B cell (primary cell): ENCODE data around the gene KSR1. TPM values are rescaled to one million over a fixed set of nuclear protein-coding genes. Genes with fewer than 3 reads are reported as not detected.

Source experiments
- ATAC-seq: fragments of 200-7000 bp; cut with Tn5 transposase; one replicate; pipeline ENCODE4 v1.10.0; 2021; ENCODE audit warnings: low read depth, mild to moderate bottlenecking, moderate number of reproducible peaks, moderate library complexity
- CTCF ChIA-PET: fragments of 350-600 bp; sonication (Branson Sonifier 250); formaldehyde crosslinking; loops from one replicate; lab custom pipeline; 2021; ENCODE audit warnings: antibody characterized with exemption, inconsistent platforms; lab: Charles Lee
- POLR2A ChIA-PET: fragments of 350-600 bp; sonication (Branson Sonifier 250); formaldehyde crosslinking; loops from one replicate; lab custom pipeline; 2021; ENCODE audit warnings: antibody characterized with exemption; lab: Charles Lee
- DNase-seq: peaks from one replicate; pipeline ENCODE4 v3.0.0; 2013
- H2AFZ ChIP-seq: 2 replicates; pipeline ENCODE4 v1.6.1; 2012; ENCODE audit warnings: mild to moderate bottlenecking, low read depth, low read length; ENCODE audit not compliant: insufficient read depth, poor library complexity, severe bottlenecking
- H3K27ac ChIP-seq, 2 donors: 1 replicate in 1 of 2; 2 replicates in 1 of 2; pipeline ENCODE4 v1.5.1; 2012 to 2013; ENCODE audit warnings: low read length in 2 of 2, mild to moderate bottlenecking in 2 of 2, moderate library complexity in 1 of 2
- H3K27me3 ChIP-seq, 4 experiments: fragments of 200-600 bp in 1 of 4; sonication (generic) in 1 of 4; replicated peaks in 1 of 4; 1 replicate in 2 of 4; 2 replicates in 2 of 4; pipeline versions ENCODE4 v1.6.1 to v1.7.0; 2013 to 2016; ENCODE audit warnings: low read length in 3 of 4, mild to moderate bottlenecking in 2 of 4, mixed read lengths in 1 of 4, moderate library complexity in 1 of 4; ENCODE audit not compliant: insufficient read depth in 4 of 4, control insufficient read depth in 3 of 4; ENCODE audit errors: control extremely low read depth in 1 of 4
- H3K36me3 ChIP-seq, 2 experiments: replicated peaks in 1 of 2; 1 replicate in 1 of 2; 2 replicates in 1 of 2; pipeline versions ENCODE4 v1.6.1 to v1.7.1; 2013; ENCODE audit warnings: low read length in 1 of 2; ENCODE audit not compliant: insufficient read depth in 2 of 2, control insufficient read depth in 1 of 2; ENCODE audit errors: control extremely low read depth in 1 of 2, extremely low read depth in 1 of 2
- H3K4me1 ChIP-seq, 2 donors: fragments of 200-600 bp in 1 of 2; sonication (generic) in 1 of 2; 1 replicate in 1 of 2; 2 replicates in 1 of 2; pipeline versions ENCODE4 v1.5.1 to v1.6.1; 2013 to 2017; ENCODE audit warnings: low read length in 2 of 2; ENCODE audit not compliant: control insufficient read depth in 2 of 2, insufficient read depth in 2 of 2
- H3K4me2 ChIP-seq: replicated peaks from 2 replicates; pipeline ENCODE3; 2012; ENCODE audit warnings: mild to moderate bottlenecking, low read depth, low read length; ENCODE audit not compliant: poor library complexity, severe bottlenecking
- H3K4me3 ChIP-seq, 5 experiments: fragments of 200-600 bp in 1 of 5; sonication (generic) in 1 of 5; 1 replicate in 3 of 5; 2 replicates in 2 of 5; pipeline versions ENCODE4 v1.5.1 to v1.7.0; 2011 to 2016; ENCODE audit warnings: low read length in 4 of 5, mild to moderate bottlenecking in 4 of 5, low read depth in 2 of 5, control low read depth in 1 of 5, moderate library complexity in 1 of 5; ENCODE audit not compliant: insufficient read depth in 1 of 5; ENCODE audit errors: control extremely low read depth in 1 of 5, extremely low read depth in 1 of 5
- H3K79me2 ChIP-seq: fragments of 200-600 bp; sonication (generic); one replicate; pipeline ENCODE4 v1.6.0; 2016; ENCODE audit warnings: low read length; ENCODE audit not compliant: control insufficient read depth, insufficient read depth
- H3K9ac ChIP-seq: fragments of 200-600 bp; sonication (generic); 2 replicates; pipeline ENCODE4 v1.6.1; 2017; ENCODE audit warnings: mild to moderate bottlenecking, low read length, moderate library complexity
- H3K9me3 ChIP-seq, 3 donors: one replicate each; pipeline versions ENCODE4 v1.6.1 to v1.7.1; 2013; ENCODE audit warnings: low read length in 2 of 3; ENCODE audit not compliant: control insufficient read depth in 2 of 3, insufficient read depth in 1 of 3; ENCODE audit errors: control extremely low read depth in 1 of 3
- H4K20me1 ChIP-seq: 2 replicates; pipeline ENCODE4 v1.6.0; 2012; ENCODE audit warnings: mild to moderate bottlenecking, low read length; ENCODE audit not compliant: insufficient read depth, control insufficient read depth, poor library complexity, severe bottlenecking
- H3K27ac Mint-ChIP-seq: one replicate; pipeline ENCODE4 v1.8.0; 2021; ENCODE audit warnings: mixed read lengths
- H3K27me3 Mint-ChIP-seq: one replicate; pipeline ENCODE4 v1.8.0; 2021; ENCODE audit warnings: mixed read lengths
- H3K4me1 Mint-ChIP-seq: one replicate; pipeline ENCODE4 v1.8.0; 2021; ENCODE audit warnings: mixed read lengths
- H3K4me3 Mint-ChIP-seq: one replicate; pipeline ENCODE4 v1.8.0; 2021; ENCODE audit warnings: mixed read lengths
- H3K9me3 Mint-ChIP-seq: one replicate; pipeline ENCODE4 v1.8.0; 2022; ENCODE audit warnings: mixed read lengths; ENCODE audit not compliant: insufficient read depth
- CTCF ChIP-seq: fragments of 200-600 bp; IDR thresholded peaks from one replicate; pipeline ENCODE4 v1.8.0; 2022; ENCODE audit warnings: antibody characterized with exemption, mild to moderate bottlenecking
- EZH2 ChIP-seq: IDR thresholded peaks from 2 replicates; pipeline ENCODE4 v1.6.1; 2012; ENCODE audit warnings: borderline replicate concordance, low read depth, mild to moderate bottlenecking, moderate library complexity, low read length; ENCODE audit not compliant: insufficient read depth, poor library complexity, severe bottlenecking
- WGBS: methylation state at CpG from one replicate; pipeline ENCODE4 v1.1.5; 2013; ENCODE audit warnings: missing lambda C conversion rate; ENCODE audit not compliant: insufficient coverage; 5-methylcytosine and 5-hydroxymethylcytosine counted together
- intact Hi-C: fragments of 100-400 bp; cut with micrococcal nuclease; formaldehyde crosslinking; loops from one replicate; pipeline ENCODE4 v1.10.0; 2022
- polyA plus RNA-seq: library from polyadenylated mRNA; depleted of rRNA; stranded (reverse); fragments of >200 nt; gene quantifications from 2 replicates; pipeline ENCODE4 v1.2.3, GENCODE V29; 2012
- total RNA-seq, 2 donors: library from RNA; stranded (reverse); fragments of 120-200 nt in 1 of 2; gene quantifications; 1 replicate in 1 of 2; 2 replicates in 1 of 2; pipeline versions ENCODE4 v1.2.3 to v1.2.4, GENCODE V29; 2013 to 2022

KSR1 gene
- total and polyA plus RNA-seq, 2 donors (not counting 1 experiment from before 2014, with no cell fraction given) = 27.5 to 85.6 TPM

- H3K4me3 Mint-ChIP-seq = no peak overlapping the region
- H3K4me3 ChIP-seq = no peak overlapping the region
- no peaks in the 10 kb centered on the region for H3K9me3 Mint-ChIP-seq
- H3K9ac ChIP-seq = no peak overlapping the region
- no peak for TF ChIP-seq EZH2
- no peak for TF ChIP-seq CTCF
- H3K4me1 ChIP-seq = peaks cover 2% of the 10 kb centered on the region in 2 donors
- H3K4me1 Mint-ChIP-seq = peaks cover 4% of the 10 kb centered on the region
- intact Hi-C loops = no loop called here
- DNase-seq (no peak), ATAC-seq (no peak)
- H3K79me2 ChIP-seq = no peaks in the 10 kb centered on the region
- ChIA-PET CTCF (no interaction called here), POLR2A (no interaction called here)
- H3K27me3 ChIP-seq = no peaks in the 10 kb centered on the region
- no peaks in the 10 kb centered on the region for H3K27me3 Mint-ChIP-seq
- no peak overlapping the region for H3K4me2 ChIP-seq
- no peaks in the 10 kb centered on the region for H3K9me3 ChIP-seq
- no peak overlapping the region for H2AFZ ChIP-seq
- H3K27ac ChIP-seq = no peak overlapping the region
- no peaks in the 10 kb centered on the region for H3K36me3 ChIP-seq
- H4K20me1 ChIP-seq = no peaks in the 10 kb centered on the region
- WGBS = 96% methylated on average over 4 of the region's 4 CpGs
- H3K27ac Mint-ChIP-seq = no peak overlapping the region
Measured at GRCh38 chr17:27419156-27419555, 37.1 kb upstream of the KSR1 start.

- H4K20me1 ChIP-seq = no peaks in the 10 kb centered on the region
- no peak for TF ChIP-seq EZH2
- no peak for TF ChIP-seq CTCF
- DNase-seq = no peak
- Mint-ChIP-seq H3K27me3 (no peaks in the 10 kb centered on the region), H3K4me1 (peaks cover 4% of the 10 kb centered on the region), H3K4me3 (no peak overlapping the region), H3K9me3 (no peaks in the 10 kb centered on the region), H3K27ac (no peak overlapping the region)
- H3K9ac ChIP-seq = no peak overlapping the region
- no peak for ATAC-seq
- H3K9me3 ChIP-seq = no peaks in the 10 kb centered on the region
- CTCF ChIA-PET = no interaction called here
- WGBS = 85% methylated on average over 9 of the region's 9 CpGs
- no peak overlapping the region for H2AFZ ChIP-seq
- POLR2A ChIA-PET = no interaction called here
- intact Hi-C loops = no loop called here
- H3K4me3 ChIP-seq = no peak overlapping the region
- H3K79me2 ChIP-seq = no peaks in the 10 kb centered on the region
- H3K27me3 ChIP-seq = no peaks in the 10 kb centered on the region
- H3K4me1 ChIP-seq = no peaks in the 10 kb centered on the region
- H3K4me2 ChIP-seq = no peak overlapping the region
- no peak overlapping the region for H3K27ac ChIP-seq
- H3K36me3 ChIP-seq = no peaks in the 10 kb centered on the region
Measured at GRCh38 chr17:27420211-27420950, 35.9 kb upstream of the KSR1 start.
